Activated naive CD4-positive, alpha-beta T cell (primary cell): ENCODE measurements around the gene NONO.
"Not testable (repeated sequence)": the region's sequence is repeated elsewhere in the genome, so short reads cannot be mapped to it uniquely, and the experiment has no call there.

Experiments
- DNase-seq, 4 experiments: peaks; one replicate each; lab custom pipeline; 2025; lab: John Stamatoyannopoulos, UW

The NONO gene

DNA sequence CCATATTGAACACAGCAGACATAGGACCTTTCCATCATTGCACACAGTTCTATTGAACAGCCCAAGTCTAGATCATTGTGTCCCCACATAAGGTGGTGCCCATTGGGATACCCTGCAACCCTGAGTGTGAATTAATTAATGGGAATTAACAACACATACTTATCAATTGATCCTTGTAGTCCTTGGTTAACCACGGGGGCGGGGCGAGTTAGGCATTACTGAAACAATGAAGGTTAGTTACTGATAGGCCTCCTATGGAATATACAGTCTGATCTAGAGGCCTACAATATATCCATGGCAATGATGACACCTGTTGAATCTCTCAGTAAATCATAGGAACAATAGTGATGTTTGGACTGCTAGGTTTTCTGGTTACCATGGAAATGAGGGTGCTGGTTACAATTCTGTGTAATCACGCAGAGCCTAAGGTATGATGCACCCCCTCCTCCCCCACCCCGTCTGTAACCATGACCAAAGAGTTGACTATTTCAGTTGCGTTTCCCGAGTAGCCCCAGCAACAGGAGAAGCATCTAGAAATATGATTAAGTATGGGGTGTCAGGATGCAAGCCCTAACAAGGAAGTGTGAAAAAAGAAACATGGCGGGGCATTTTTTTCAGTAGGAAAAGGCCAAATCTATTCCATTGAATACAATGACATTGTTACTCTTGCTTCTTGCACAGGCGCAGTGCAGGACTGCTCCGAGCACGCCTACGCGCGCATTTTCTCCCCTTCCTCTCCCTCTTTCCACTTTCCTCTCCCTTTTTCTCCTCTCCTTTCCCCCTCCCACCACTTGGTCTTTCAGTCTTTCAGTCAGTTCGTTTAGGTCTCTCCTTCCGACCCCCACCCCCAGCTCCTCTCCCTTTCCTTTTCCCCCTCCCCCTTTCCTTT, 677 bp upstream of the NONO start:
- DNase-seq: peak in 1 of 4 experiments; percentile 60

DNA sequence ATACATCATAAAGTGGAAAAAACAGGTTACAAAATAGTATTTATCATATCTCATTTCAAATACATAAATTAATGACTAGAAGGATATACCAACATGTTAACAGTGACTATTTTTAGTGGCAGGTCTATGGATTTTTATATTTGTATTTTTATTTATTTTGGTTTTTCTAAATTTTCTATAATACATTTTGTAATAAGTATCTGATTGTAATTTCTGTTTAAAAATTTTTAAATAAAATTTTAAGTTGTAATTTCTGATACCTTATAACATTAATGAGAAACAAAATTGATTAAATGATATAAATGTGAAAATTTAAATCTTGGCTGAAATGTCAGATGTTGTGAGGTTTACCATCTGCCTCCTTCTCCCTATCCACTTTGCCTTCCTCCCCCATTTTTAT, 2.5 kb downstream of the NONO start:
- DNase-seq: no peak

DNA sequence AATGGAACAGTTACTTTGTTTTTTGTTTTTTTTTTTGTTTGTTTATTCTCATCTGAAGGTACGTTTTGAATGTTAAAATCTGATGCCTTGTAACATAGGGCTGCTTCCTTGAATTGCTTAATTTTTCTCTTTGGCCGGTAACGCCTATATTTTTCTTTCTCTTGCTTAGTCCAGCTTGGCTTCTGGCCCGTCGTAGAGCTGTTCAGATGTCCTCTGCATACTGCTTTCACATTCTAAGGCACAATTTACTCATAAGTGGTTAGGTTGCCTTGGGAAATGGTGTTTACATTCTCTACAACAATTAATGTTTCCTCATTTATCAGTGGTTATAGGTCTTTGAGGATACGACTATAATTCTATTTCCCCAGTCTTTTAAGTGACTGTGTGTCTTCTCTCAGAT, 7.9 kb downstream of the NONO start:
- DNase-seq: no peak

DNA sequence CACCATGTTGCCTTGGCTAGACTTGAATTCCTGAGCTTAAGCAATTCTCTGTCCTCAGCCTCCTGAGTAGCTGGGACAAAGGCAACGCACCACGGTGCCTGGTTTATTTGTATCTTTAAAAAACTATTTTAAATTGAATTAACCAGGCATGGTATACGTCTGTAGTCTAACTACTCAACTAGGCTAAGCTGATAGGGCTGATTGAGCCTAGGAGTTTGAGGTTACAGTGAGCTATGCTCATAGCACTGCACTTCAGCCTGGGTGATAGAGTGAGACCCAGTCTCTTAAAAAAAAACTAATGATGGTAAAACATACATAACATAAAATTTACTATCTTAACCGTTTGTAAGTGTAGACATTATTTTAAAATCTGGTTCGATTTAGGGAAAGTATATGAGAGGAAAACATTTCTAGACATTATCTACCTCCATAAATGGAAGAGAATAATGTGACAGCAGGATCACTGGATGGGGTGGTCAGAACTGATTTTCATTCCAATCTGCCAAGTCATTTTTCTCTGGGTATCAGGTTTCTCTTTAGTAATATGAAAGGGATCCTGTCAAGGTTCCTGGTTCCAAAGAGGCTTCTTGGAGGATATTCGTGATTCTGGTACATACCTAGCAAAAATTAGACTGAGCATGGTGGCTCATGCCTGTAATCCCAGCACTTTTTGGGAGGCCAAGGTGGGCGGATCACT, 9.4 kb downstream of the NONO start:
- DNase-seq: no peak

DNA sequence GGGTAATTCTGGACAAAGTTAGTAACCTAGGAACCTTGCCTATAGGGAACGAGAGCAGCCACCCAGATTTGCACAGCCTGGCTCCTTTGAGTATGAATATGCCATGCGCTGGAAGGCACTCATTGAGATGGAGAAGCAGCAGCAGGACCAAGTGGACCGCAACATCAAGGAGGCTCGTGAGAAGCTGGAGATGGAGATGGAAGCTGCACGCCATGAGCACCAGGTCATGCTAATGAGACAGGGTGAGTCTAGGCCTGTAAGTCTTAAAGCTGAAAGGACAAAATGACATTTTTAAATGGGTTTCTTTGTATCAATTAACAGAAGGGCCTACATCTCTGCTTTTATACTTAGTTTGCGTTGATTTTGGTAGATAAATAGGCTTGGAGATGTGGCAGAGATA, 13.4 kb downstream of the NONO start:
- DNase-seq: no peak

DNA sequence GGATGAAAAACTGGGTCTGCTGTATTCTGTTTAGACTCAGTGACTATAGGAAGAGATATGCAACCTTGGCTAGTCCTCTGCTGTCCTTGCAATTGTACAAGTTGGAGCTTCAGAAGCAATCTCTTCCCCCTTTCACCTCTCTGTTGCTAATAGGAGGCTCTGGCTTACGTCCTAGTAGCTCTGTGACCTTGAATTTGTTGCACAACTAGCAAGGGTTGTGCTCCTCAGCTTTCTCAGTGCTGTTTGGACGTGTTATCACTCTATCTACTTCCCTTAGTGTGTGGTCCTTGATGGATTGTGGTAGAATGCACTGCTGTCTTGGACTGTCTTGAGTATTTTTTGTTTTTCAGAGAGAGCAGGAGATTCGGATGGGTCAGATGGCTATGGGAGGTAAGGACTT, 14.7 kb downstream of the NONO start:
- no peak for DNase-seq

DNA sequence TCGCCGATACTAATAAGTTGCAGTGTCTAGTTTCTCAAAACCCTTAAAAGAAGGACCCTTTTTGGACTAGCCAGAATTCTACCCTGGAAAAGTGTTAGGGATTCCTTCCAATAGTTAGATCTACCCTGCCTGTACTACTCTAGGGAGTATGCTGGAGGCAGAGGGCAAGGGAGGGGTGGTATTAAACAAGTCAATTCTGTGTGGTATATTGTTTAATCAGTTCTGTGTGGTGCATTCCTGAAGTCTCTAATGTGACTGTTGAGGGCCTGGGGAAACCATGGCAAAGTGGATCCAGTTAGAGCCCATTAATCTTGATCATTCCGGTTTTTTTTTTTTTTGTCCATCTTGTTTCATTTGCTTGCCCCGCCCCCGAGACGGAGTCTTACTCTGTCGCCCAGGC, 16.6 kb downstream of the NONO start:
- DNase-seq: not testable (repeated sequence)

DNA sequence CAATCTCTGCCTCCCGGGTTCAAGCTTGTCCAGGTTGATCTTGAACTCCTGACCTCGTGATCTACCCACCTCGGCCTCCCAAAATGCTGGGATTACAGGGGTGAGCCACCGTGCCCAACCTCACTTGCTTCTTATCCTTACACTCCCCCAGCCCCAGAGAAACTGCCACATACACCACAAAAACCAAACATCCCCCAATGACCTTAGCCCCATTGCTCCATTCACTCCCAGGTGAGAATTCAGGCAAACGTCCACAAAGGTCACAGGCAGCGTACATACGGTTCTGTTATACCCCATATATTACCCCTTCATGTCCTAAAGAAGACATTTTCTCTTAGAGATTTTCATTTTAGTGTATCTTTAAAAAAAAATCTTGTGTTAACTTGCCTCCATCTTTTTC, 17.1 kb downstream of the NONO start:
- DNase-seq: not testable (repeated sequence)

DNA sequence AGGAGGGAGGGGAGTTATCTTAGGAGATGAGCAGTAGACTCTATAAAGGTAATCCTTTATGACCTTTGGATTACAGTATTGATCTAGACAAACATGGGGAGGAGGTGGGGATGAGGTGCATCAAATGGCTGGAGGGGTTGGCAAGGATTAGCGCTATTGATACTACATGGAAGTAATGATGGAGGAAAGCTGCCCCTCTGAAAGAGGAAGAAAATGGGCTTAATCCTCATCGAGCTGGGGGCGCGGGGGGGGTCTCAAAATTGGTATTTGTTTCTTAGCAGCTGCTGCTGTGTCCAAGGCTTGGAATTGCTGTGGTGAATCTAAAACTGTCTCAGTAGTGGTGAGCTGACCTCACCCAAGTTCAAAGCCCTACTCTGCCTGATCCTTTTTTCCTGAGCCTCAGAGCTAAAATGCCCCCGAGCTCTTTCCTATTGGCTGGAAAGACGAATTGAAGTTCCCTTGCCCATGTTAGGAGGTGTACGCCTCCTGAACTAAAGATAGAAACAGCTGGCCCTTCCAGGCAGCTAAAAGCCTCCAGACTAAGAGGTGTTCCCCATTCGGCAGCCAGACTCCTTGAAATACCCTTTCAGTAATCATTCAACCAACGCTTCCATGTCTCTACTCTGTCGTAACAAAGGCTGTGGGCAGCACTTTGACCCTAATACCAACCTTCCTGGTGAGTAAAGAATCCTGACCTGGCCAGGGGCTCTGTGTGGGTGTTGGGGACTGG, 17.9 kb downstream of the NONO start, which contains the start of gene ITGB1BP2:
Gene ITGB1BP2, plus strand, starts transcription at position 556 of the 730 bp plus-strand sequence. Its CDS starts 57 bp downstream, at position 613.
- no peak for DNase-seq

DNA sequence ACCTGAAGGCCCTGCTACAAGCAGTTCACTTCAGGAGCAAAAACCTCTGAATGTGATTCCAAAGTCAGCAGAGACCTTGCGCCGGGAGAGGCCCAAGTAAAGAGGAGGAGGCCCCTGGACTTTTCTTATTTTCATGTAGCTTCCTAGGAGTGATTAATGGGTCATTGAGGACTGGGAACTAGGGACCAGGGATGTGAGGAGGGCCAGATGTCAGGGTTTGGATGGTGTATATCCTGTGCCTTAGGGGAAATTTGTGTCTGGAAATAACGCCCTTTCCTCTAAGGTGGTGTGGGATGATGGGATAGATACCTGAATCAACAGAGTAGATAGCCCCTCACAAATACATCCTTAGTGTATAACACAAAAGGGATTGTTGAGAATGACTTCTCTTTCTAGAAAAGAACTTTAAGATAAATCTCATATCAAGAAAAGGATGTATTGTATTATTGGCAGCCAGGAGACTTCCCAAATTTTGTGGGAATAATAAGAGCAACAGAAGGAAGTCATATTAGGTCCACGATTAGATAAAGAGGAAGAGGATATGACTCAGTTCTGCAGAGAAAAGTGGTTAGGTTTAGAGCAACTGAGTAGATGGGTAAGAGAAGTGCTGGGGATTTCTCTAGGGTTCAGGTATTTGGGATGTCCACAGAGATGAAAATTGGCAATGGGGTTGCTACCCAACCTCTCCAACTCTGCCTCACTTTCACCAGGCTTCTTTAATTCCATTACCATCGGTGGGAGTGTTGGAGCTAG, 19.2 kb downstream of the NONO start:
- DNase-seq: no peak

DNA sequence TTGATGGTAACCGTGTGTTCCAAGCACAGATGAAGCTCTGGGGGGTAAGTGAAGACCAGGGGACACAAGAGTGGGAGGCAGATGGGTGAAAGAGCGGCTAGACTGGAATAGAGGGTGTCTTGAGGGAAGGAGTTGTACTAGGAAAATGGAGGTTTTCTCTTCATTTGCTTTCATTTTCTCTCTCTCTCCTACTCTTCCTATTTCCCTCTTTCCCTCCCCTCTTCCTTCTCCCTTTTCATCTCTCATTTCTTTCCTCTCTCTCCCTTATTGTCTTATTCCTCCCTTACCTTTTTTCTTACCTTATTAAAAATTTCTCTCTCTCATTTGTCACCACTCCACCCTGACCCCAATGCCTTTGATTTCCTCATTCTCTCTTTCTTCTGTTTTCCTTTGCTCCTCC, 21.1 kb downstream of the NONO start:
- no peak for DNase-seq

DNA sequence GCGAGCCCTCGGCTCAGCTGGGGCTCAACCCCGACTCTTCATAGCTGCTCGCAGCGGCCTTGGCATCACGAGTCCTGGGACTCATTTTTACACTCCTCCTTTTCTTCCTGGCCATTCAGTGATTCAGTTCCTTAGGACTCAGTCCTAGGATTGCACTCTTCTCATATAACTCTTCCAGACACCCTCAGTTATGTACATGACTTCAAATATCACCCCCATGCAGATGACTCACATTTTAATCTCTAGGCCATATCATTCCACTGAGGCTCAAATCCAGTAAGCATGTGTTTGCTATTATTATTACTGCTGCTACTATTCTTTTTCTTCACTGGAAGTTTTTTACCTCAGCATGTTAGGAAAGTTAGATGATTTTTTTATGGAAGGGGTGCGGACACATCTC, 32.5 kb downstream of the NONO start:
- DNase-seq: no peak

DNA sequence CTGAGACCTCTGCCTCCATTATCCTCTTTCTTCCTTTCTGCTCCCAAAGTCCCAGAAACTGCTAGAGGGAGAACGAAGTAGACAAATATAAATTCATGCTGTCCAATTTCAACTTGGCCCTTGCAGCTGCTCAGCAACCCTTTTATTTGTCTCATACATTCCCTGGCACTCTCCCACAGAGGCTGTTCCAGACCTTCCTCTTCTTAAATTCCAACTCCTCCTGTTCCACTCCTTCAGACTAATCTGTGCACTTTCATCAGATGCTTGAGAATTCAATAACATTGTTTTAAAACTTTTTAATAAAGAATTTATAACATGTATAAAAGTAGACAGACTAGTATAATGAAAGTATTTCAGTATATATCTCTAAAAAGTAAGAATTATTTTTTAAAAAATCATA, 33.5 kb downstream of the NONO start:
- DNase-seq: not testable (repeated sequence)

DNA sequence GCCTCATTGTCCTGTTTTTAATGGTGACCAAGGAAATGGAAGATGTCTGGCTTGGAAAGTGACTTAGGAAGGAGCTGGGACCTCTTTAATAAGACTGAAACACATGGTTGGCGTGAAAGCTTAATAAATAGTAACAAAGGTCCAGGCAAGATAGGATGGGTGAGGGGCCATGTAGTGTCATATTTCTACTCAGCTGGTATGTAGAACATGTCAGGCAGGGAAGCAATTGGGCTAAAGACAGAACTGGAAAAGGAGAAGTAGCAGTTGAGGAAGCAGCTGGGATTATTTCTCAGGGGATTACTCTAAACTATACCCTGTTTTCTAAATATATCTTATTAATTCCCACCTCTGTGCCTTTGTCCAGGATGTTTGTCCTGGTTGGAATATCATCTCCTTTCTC, 36.7 kb downstream of the NONO start:
- no peak for DNase-seq

DNA sequence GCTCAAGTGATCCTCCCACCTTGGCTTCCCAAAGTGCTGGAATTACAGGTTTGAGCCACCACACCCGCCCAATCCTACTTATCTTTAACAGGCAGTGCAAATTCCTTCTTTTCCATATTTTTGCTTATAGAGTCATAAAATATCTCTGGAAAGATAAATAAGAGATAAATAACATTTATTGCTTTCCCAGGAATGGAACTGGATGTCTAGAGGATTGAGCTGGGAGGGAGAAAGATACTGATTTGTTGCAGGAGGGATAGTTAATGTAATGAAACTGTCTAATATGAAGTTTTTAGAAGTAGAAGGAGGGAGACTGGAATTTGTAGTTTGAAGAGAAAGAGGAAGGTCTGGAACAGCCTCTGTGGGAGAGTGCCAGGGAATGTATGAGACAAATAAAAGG, 38.3 kb downstream of the NONO start:
- DNase-seq: no peak

DNA sequence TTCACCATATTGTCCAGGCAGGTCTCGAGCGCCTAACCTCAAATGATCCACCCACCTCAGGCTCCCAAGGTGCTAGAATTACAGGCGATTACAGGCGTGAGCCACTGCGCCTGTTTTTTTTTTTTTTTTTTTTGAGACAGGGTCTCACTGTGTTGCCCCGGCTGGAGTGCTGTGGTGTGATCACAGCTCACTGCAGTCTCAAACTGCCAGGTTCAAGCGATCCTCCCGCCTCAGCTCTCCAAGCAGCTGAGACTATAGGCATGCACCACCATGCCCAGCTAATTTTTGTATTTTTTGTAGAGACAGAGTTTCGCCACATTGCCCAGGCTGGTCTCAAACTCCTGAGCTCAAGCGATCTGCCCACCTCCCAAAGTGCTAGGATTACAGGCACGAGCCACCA, 41.0 kb downstream of the NONO start:
- not testable (repeated sequence) for DNase-seq

DNA sequence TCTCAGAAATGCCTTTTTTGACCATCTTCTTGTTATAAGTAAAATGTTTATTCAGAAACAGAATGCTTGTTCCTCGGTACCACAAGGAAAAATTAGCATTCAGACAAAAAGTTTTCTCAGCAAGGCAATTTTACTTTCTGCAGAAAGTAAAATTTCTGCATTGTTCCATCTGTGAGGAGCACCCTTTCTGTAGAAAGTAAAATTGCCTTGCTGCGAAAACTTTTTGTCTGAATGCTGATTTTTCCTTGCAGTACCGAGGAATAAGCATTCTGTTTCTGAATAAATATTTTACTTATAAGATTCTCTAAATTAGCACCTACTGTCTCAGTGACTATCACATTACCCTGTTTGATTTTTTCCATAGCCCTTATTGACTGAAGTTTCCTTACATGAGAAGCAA, 43.0 kb downstream of the NONO start:
- DNase-seq: no peak

DNA sequence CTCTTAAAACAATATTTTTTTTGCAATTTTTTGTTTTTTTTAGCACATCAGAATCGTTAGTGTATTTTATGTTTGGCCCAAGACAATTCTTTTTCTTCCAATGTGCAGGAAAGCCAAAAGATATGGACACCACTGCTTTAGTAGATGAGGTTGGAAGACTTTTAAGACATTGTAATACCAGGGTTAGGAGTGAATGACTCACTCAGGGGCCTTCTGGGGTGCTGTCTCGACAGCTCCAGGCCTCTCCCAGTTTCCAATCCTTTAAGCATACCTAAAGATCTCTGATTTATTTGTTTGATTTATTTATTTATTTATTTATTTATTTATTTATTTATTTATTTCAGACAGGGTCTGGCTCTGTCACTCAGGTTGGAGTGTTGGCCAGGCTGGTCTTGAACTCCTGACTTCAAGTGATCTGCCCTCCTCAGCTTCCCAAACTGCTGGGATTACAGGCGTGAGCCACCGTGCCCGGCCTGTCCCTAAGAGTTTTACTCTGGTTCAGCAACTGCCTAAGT, 65.8 kb downstream of the NONO start:
- not testable (repeated sequence) for DNase-seq

DNA sequence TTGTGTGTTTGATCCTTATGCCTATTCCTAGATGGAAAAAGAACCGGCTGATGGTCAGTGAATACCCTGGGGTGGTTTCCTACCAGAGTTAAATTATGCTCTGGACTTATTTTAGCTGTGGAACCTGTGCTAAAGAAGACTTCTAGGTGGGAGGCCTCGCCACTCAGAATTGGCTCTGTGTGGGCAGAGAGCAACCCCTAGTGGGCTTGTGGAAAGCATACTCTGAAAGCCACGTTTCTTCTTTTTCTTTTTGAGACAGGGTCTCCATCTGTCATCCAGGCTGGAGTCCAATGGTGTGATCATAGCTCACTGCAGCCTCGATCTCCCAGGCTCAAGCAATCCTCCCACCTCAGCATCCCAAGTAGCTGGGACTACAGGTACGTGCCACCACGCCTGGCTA, 66.4 kb downstream of the NONO start:
- not testable (repeated sequence) for DNase-seq
